Mesenteric fat pad (tissue), 1 donor: ENCODE results near the gene SLC9C2. TPM values are rescaled to one million over a fixed set of nuclear protein-coding genes. Genes with fewer than 3 reads are reported as not detected.
"Not testable (repeated sequence)": the region's sequence is repeated elsewhere in the genome, so short reads cannot be mapped to it uniquely, and the experiment has no call there.

Source experiments
- DNase-seq: peaks from one replicate; pipeline ENCODE4 v3.0.0-alpha.2; 2020; ENCODE audit warnings: low spot score
- total RNA-seq: library from RNA; stranded (reverse); fragmentation: NEBNext Ultra II Directional; extraction: Animal tissue kit (Norgen Biotek cat#: 25700); gene quantifications from one replicate; pipeline ENCODE4 v1.2.1, GENCODE V29; 2021
- donor health status: DM: yes; HTN: yes; CAD: no.

The SLC9C2 gene
- total RNA-seq, 1 donor from 2014 or later, result 0.16 TPM

GRCh38 chr1:173580658-173581057, 22.2 kb downstream of the SLC9C2 start:
- no peak for DNase-seq

- no peak for DNase-seq
Observed at GRCh38 chr1:173580071-173580470, 22.8 kb downstream of the SLC9C2 start.

GRCh38 chr1:173573596-173573995, 29.3 kb downstream of the SLC9C2 start:
- DNase-seq, result no peak

- no peak for DNase-seq
Observed at GRCh38 chr1:173572201-173572873, 30.5 kb downstream of the SLC9C2 start.

- no peak for DNase-seq
Observed at GRCh38 chr1:173570370-173571007, 32.4 kb downstream of the SLC9C2 start.

- DNase-seq, result no peak
Observed at GRCh38 chr1:173568483-173568882, 34.4 kb downstream of the SLC9C2 start.

- DNase-seq, result not testable (repeated sequence)
Observed at GRCh38 chr1:173563846-173564245, 39.0 kb downstream of the SLC9C2 start.

- DNase-seq, result no peak
Observed at GRCh38 chr1:173562813-173563212, 40.1 kb downstream of the SLC9C2 start.

GRCh38 chr1:173561263-173561662, 41.6 kb downstream of the SLC9C2 start:
- DNase-seq, result no peak

GRCh38 chr1:173560285-173560880, 42.5 kb downstream of the SLC9C2 start:
- no peak for DNase-seq

- DNase-seq, result no peak
Observed at GRCh38 chr1:173555651-173556305, 47.1 kb downstream of the SLC9C2 start.

- DNase-seq, result no peak
Observed at GRCh38 chr1:173554541-173555250, 48.2 kb downstream of the SLC9C2 start.

- no peak for DNase-seq
Observed at GRCh38 chr1:173554089-173554488, 48.8 kb downstream of the SLC9C2 start.

- DNase-seq, result no peak
Observed at GRCh38 chr1:173553312-173553711, 49.6 kb downstream of the SLC9C2 start.

GRCh38 chr1:173551699-173552098, 51.2 kb downstream of the SLC9C2 start:
- DNase-seq, result no peak

- DNase-seq, result no peak
Observed at GRCh38 chr1:173549813-173550212, 53.1 kb downstream of the SLC9C2 start.

- DNase-seq, result no peak
Observed at GRCh38 chr1:173545688-173546087, 57.2 kb downstream of the SLC9C2 start.

GRCh38 chr1:173536223-173536622, 66.6 kb downstream of the SLC9C2 start:
- DNase-seq, result no peak

GRCh38 chr1:173532237-173532636, 70.6 kb downstream of the SLC9C2 start:
- DNase-seq, result no peak

- no peak for DNase-seq
Observed at GRCh38 chr1:173530795-173531693, 71.8 kb downstream of the SLC9C2 start.
